OCI-LY3 (cell line): ENCODE data around the gene MED29.

Experiments used
- EZH2phosphoT487 ChIP-seq: fragments of 200-600 bp; shearing (Covaris generic); IDR thresholded peaks from 2 replicates; pipeline ENCODE4 v1.6.1; 2018; ENCODE audit warnings: antibody characterized with exemption, mixed run types, low read depth
- TF ChIP-seq, protein P1 (sequence below): fragments of 200-600, 300-600 bp; sonication (generic); IDR thresholded peaks from 2 replicates; pipeline ENCODE4 v1.5.1; 2014; ENCODE audit warnings: antibody characterized with exemption, low read length, low read depth

DNA sequence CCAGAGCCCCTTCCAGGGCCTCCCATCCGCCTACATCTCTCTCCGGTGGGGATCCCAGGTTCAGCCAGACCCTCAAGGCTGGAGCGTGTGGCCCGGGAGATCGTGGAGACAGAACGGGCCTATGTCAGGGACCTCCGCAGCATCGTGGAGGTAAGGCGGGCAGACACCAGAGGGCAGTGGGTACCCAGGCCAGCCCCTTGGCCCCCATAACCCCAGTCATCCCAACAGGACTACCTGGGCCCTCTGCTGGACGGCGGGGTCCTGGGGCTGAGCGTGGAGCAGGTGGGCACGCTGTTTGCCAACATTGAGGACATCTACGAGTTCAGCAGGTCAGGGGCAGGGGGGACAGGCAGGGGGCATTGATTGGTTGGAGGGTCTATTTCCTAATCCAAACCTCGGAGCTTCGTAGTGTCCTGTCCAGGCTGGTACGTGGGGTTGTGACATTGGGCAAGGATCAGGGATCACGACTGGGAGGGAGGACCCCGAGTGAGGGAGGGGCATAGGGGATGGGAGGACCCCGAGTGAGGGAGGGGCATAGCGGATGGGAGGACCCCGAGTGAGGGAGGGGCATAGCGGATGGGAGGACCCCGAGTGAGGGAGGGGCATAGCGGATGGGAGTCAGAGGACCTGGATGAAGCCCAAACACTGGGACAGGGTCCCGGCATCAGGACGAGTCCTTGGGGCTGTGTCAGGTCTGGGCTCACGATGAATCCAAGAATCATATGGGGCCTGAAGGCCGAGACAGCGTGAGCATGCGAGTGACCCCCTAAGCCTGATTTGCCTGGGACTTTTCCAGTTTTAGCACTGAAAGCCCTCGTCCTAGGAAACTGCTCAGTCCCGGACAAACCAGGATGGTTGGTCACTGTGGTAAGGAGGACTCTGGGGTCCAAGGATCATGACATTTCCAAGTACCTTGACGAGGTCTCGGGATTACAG is 24.2 kb downstream of the MED29 start:
- TF ChIP-seq, protein P1, sequence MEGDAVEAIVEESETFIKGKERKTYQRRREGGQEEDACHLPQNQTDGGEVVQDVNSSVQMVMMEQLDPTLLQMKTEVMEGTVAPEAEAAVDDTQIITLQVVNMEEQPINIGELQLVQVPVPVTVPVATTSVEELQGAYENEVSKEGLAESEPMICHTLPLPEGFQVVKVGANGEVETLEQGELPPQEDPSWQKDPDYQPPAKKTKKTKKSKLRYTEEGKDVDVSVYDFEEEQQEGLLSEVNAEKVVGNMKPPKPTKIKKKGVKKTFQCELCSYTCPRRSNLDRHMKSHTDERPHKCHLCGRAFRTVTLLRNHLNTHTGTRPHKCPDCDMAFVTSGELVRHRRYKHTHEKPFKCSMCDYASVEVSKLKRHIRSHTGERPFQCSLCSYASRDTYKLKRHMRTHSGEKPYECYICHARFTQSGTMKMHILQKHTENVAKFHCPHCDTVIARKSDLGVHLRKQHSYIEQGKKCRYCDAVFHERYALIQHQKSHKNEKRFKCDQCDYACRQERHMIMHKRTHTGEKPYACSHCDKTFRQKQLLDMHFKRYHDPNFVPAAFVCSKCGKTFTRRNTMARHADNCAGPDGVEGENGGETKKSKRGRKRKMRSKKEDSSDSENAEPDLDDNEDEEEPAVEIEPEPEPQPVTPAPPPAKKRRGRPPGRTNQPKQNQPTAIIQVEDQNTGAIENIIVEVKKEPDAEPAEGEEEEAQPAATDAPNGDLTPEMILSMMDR: no peak
- no peak for TF ChIP-seq EZH2phosphoT487
